ENCODE measurements around the gene FAM200B. TPM values are rescaled to one million over a fixed set of nuclear protein-coding genes. Genes with fewer than 3 reads are reported as not detected.

Gene FAM200B
- total and polyA plus RNA-seq, 2 experiments from 2014 or later = 34.4 to 88.0 TPM

GRCh38 chr4:15735536-15735935 is 53.9 kb downstream of the FAM200B start (continued):
- TF ChIP-seq, protein P1, sequence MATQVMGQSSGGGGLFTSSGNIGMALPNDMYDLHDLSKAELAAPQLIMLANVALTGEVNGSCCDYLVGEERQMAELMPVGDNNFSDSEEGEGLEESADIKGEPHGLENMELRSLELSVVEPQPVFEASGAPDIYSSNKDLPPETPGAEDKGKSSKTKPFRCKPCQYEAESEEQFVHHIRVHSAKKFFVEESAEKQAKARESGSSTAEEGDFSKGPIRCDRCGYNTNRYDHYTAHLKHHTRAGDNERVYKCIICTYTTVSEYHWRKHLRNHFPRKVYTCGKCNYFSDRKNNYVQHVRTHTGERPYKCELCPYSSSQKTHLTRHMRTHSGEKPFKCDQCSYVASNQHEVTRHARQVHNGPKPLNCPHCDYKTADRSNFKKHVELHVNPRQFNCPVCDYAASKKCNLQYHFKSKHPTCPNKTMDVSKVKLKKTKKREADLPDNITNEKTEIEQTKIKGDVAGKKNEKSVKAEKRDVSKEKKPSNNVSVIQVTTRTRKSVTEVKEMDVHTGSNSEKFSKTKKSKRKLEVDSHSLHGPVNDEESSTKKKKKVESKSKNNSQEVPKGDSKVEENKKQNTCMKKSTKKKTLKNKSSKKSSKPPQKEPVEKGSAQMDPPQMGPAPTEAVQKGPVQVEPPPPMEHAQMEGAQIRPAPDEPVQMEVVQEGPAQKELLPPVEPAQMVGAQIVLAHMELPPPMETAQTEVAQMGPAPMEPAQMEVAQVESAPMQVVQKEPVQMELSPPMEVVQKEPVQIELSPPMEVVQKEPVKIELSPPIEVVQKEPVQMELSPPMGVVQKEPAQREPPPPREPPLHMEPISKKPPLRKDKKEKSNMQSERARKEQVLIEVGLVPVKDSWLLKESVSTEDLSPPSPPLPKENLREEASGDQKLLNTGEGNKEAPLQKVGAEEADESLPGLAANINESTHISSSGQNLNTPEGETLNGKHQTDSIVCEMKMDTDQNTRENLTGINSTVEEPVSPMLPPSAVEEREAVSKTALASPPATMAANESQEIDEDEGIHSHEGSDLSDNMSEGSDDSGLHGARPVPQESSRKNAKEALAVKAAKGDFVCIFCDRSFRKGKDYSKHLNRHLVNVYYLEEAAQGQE (IDR thresholded peaks at IDR 0.05; ENCODE audit: unreplicated experiment) = no peak

DNA sequence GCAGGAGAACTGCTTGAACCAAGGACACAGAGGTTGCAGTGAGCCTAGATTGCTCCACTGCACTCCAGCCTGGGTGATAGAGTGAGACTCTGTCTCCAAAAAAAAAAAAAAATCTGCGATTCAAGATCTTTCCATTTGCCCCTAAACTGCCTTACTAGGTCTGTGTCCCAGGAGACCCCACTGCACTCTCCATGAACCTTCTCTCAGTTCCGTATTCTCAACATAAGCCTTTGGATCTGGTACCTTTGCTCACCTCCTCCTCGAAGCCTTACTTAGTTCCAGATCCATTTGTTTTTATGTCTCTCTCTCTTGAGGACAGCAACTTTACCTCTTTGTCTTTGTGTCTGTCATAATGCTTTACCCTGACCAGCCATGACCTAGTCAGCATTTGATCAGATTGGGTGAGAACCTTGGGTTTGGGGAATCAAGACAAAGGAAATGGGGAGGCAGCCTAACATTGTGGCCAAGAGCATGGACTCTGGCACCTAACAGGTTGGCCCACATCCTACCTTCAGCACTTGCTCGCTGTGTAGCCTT is 55.0 kb downstream of the FAM200B start:
- DNase-seq (ENCODE audit: low spot score) = no peak
- H3K36me3 Mint-ChIP-seq (ENCODE audit: low read depth) = no peaks in the 10 kb centered on the region

More for the DNA sequence above, 55.0 kb downstream of the FAM200B start:
- no peak for TF ChIP-seq ZNF331 (CRISPR knock-in tag; IDR thresholded peaks at IDR 0.05; ENCODE audit: low read depth)
- TF ChIP-seq, protein P2, sequence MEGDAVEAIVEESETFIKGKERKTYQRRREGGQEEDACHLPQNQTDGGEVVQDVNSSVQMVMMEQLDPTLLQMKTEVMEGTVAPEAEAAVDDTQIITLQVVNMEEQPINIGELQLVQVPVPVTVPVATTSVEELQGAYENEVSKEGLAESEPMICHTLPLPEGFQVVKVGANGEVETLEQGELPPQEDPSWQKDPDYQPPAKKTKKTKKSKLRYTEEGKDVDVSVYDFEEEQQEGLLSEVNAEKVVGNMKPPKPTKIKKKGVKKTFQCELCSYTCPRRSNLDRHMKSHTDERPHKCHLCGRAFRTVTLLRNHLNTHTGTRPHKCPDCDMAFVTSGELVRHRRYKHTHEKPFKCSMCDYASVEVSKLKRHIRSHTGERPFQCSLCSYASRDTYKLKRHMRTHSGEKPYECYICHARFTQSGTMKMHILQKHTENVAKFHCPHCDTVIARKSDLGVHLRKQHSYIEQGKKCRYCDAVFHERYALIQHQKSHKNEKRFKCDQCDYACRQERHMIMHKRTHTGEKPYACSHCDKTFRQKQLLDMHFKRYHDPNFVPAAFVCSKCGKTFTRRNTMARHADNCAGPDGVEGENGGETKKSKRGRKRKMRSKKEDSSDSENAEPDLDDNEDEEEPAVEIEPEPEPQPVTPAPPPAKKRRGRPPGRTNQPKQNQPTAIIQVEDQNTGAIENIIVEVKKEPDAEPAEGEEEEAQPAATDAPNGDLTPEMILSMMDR (conservative IDR thresholded peaks at IDR 0.05; ENCODE audit: low read depth in 2 of 2) = no peak
- no peak for TF ChIP-seq ZNF114 (CRISPR knock-in tag; IDR thresholded peaks at IDR 0.05)
- TF ChIP-seq, protein P3, sequence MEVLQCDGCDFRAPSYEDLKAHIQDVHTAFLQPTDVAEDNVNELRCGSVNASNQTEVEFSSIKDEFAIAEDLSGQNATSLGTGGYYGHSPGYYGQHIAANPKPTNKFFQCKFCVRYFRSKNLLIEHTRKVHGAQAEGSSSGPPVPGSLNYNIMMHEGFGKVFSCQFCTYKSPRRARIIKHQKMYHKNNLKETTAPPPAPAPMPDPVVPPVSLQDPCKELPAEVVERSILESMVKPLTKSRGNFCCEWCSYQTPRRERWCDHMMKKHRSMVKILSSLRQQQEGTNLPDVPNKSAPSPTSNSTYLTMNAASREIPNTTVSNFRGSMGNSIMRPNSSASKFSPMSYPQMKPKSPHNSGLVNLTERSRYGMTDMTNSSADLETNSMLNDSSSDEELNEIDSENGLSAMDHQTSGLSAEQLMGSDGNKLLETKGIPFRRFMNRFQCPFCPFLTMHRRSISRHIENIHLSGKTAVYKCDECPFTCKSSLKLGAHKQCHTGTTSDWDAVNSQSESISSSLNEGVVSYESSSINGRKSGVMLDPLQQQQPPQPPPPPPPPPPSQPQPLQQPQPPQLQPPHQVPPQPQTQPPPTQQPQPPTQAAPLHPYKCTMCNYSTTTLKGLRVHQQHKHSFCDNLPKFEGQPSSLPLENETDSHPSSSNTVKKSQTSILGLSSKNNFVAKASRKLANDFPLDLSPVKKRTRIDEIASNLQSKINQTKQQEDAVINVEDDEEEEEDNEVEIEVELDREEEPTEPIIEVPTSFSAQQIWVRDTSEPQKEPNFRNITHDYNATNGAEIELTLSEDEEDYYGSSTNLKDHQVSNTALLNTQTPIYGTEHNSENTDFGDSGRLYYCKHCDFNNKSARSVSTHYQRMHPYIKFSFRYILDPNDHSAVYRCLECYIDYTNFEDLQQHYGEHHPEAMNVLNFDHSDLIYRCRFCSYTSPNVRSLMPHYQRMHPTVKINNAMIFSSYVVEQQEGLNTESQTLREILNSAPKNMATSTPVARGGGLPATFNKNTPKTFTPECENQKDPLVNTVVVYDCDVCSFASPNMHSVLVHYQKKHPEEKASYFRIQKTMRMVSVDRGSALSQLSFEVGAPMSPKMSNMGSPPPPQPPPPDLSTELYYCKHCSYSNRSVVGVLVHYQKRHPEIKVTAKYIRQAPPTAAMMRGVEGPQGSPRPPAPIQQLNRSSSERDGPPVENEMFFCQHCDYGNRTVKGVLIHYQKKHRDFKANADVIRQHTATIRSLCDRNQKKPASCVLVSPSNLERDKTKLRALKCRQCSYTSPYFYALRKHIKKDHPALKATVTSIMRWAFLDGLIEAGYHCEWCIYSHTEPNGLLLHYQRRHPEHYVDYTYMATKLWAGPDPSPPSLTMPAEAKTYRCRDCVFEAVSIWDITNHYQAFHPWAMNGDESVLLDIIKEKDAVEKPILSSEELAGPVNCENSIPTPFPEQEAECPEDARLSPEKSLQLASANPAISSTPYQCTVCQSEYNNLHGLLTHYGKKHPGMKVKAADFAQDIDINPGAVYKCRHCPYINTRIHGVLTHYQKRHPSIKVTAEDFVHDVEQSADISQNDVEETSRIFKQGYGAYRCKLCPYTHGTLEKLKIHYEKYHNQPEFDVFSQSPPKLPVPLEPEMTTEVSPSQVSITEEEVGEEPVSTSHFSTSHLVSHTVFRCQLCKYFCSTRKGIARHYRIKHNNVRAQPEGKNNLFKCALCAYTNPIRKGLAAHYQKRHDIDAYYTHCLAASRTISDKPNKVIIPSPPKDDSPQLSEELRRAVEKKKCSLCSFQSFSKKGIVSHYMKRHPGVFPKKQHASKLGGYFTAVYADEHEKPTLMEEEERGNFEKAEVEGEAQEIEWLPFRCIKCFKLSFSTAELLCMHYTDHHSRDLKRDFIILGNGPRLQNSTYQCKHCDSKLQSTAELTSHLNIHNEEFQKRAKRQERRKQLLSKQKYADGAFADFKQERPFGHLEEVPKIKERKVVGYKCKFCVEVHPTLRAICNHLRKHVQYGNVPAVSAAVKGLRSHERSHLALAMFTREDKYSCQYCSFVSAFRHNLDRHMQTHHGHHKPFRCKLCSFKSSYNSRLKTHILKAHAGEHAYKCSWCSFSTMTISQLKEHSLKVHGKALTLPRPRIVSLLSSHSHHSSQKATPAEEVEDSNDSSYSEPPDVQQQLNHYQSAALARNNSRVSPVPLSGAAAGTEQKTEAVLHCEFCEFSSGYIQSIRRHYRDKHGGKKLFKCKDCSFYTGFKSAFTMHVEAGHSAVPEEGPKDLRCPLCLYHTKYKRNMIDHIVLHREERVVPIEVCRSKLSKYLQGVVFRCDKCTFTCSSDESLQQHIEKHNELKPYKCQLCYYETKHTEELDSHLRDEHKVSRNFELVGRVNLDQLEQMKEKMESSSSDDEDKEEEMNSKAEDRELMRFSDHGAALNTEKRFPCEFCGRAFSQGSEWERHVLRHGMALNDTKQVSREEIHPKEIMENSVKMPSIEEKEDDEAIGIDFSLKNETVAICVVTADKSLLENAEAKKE (CRISPR knock-in tag; IDR thresholded peaks at IDR 0.05) = no peak
- TF ChIP-seq EZH2phosphoT487 (IDR thresholded peaks at IDR 0.05; ENCODE audit: unreplicated experiment) = no peak
- no peak for TF ChIP-seq STAT1 (IDR thresholded peaks at IDR 0.05; ENCODE audit: unreplicated experiment)
- TF ChIP-seq, protein P4, sequence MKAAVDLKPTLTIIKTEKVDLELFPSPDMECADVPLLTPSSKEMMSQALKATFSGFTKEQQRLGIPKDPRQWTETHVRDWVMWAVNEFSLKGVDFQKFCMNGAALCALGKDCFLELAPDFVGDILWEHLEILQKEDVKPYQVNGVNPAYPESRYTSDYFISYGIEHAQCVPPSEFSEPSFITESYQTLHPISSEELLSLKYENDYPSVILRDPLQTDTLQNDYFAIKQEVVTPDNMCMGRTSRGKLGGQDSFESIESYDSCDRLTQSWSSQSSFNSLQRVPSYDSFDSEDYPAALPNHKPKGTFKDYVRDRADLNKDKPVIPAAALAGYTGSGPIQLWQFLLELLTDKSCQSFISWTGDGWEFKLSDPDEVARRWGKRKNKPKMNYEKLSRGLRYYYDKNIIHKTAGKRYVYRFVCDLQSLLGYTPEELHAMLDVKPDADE (IDR thresholded peaks at IDR 0.05) = no peak
- TF ChIP-seq EZH2 (IDR thresholded peaks at IDR 0.05; ENCODE audit: low read depth, unreplicated experiment) = no peak
- no peak for TF ChIP-seq NANOG (IDR thresholded peaks at IDR 0.05; ENCODE audit: borderline replicate concordance)
- no peak for TF ChIP-seq POLR2AphosphoS5 (IDR thresholded peaks at IDR 0.05; ENCODE audit: low read depth)
- no peak for TF ChIP-seq JUNB (IDR thresholded peaks at IDR 0.05; ENCODE audit: unreplicated experiment)
- Histone ChIP-seq H3K27me3 (ENCODE audit: insufficient read depth) (no peaks in the 10 kb centered on the region), H3K36me3 (ENCODE audit: insufficient read depth) (no peaks in the 10 kb centered on the region), H3K27ac (ENCODE audit: low read depth) (no peak overlapping the region), H3F3A (replicated peaks; ENCODE audit: low read depth) (no peaks in the 10 kb centered on the region), H2AFZ (no peak overlapping the region), H4K20me1 (replicated peaks; ENCODE audit: insufficient read depth) (no peaks in the 10 kb centered on the region), H3K4me2 (no peak overlapping the region), H3K4me1 (ENCODE audit: insufficient read depth) (no peaks in the 10 kb centered on the region), H3K9me2 (ENCODE audit: insufficient read depth) (no peaks in the 10 kb centered on the region), H3K79me2 (replicated peaks; ENCODE audit: insufficient read depth) (no peaks in the 10 kb centered on the region), H3K4me3 (no peak overlapping the region)
- H3K4me1 Mint-ChIP-seq = no peaks in the 10 kb centered on the region
- H3K27me3 Mint-ChIP-seq (ENCODE audit: insufficient read depth, low read depth, poor library complexity) = peaks cover 9% of the 10 kb centered on the region
- H3K9me3 Mint-ChIP-seq = peaks cover 3% of the 10 kb centered on the region; the same call in 2 of the 3 replicates
- ATAC-seq = no peak
- H3K4me3 Mint-ChIP-seq = no peak overlapping the region
- no peak overlapping the region for H3K27ac Mint-ChIP-seq

All from GM23338 (cell line).